ENCODE measurements around the gene LILRB5.
"Not testable (repeated sequence)": the region's sequence is repeated elsewhere in the genome, so short reads cannot be mapped to it uniquely, and the experiment has no call there.

Gene LILRB5

DNA sequence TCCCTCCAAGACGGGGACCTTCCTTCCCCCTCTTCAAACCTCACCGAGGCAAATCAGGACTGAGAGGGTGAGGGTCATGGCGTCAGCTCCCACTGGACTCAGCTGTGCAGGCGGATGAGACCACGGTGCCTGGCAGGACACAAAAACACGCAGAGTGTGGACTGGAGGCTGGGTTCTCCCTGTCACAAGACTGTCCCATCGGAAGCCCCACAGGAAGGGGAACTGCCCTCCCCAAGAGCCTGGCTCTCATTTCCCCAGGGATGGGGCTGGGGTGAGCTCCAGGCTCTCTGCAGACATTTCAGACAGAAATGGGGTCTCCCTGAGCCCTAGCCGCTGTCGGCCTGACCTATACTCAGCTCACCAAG is at the start of gene LILRB5:
LILRB5 (minus strand) TSS at position 158 of the 365 bp plus-strand sequence; CDS start at position 78, 80 bp downstream.
- no peak for DNase-seq (ENCODE audit: low spot score)

DNA sequence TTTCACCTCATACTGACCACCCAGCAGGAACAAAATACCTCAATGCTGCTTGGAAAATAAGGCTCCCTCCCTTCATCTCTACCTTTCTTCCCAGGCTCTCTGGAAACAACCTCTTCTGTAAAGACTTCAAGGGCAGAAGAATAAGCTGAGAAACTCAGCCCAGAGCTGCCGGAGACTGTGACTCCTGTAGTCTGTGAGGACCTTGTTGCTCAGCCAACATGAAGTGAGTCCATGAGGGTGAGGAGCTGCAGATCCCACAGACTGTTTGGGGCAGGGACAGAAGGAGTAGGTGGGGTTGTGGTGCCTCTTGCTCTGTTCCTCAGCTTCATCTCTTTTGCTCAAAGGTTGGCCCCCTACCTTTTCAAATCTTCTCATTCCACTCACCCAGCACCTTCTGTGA is 48.1 kb upstream of the LILRB5 start:
- DNase-seq (ENCODE audit: low spot score): no peak

DNA sequence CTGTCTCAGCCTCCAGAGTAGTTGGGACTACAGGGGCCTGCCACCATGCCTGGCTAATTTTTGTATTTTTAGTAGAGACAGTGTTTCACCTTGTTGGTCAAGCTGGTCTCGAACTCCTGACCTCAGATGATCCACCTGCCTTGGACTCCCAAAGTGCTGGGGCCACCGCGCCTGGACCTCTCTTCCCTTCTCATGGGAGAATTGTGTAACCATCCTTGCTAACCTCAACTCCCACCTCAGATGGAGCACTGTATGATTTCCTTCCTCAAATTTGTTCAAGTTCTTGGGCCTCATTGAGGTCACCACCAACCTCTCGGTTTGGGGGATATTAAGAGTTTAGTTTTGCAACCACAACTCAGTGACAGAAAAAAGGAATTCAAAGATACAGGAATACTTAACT is 45.2 kb upstream of the LILRB5 start:
- DNase-seq (ENCODE audit: low spot score): no peak

DNA sequence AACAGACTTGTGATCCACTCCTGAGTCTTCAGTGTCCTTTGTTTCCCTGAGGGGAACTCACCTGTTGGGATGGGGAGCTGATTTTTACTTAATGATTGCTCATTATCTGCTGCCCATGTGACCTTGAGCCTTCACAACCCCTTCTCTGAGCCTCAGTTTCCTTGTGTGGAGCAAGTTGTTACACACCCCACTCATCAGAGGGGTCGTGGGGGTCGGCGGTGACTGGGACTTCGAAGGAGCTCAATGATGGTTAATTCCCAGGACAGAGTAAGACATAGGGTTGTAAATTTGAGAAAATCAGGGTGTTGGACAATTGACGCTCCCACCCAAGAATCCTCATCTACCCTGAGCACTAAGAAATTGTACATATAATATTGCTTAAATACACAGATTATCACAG is 42.4 kb upstream of the LILRB5 start:
- DNase-seq (ENCODE audit: low spot score): no peak

DNA sequence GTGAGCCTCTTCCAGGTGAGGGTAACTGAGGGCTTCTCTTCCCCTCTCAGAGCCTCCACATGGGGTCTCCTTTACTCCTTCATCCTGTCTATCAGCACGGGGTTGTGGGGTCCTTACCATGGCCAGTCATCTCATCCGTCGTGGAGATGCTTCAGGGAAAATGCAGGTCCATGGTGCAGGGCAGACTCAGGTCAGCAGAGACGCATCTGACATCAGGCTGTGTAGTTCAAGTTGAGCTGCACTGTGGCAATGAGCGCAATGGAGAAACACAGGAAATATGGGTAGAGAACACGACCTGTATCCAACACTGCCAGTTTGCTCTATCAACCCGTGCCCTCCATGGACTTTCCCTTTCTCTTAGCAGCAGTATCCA is 42.0 kb upstream of the LILRB5 start:
- DNase-seq (ENCODE audit: low spot score): no peak

DNA sequence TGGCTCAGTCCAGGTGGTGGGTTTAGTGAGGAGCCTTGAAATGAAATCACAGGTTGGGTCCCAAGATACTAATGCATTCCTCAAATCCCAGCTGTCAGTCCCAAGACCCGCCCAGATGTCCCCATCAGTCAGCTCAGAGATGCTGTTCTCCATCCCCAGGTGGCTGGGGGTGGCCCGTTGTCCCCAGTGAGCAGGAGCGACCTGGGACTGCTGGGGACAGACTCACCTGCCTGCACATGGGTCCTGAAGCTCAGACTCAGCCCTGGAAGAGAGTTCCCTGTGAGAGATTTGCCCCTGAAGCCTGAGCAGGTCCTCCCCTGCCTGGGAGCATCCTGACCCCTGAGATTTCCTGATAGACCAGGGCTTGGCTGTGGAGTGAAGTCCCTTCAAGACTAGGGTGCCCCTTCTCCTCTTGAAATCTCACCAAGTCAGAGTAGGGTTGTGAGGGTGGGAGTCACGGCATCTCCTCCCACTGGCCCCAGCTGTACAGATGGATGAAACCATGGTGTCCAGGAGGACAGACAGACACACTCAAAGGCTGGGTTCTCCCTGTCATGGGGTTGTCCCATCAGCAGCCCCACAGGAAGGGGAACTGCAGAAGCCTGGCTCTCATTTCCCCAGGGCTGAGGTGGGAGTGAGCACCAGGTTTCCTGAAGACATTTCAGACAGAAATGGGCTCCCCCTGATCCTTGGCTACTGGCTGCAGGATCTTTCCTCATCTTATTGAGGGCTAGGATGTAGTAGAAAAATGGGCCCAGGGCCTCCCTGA is 41.5 kb upstream of the LILRB5 start:
- no peak for DNase-seq (ENCODE audit: low spot score)

DNA sequence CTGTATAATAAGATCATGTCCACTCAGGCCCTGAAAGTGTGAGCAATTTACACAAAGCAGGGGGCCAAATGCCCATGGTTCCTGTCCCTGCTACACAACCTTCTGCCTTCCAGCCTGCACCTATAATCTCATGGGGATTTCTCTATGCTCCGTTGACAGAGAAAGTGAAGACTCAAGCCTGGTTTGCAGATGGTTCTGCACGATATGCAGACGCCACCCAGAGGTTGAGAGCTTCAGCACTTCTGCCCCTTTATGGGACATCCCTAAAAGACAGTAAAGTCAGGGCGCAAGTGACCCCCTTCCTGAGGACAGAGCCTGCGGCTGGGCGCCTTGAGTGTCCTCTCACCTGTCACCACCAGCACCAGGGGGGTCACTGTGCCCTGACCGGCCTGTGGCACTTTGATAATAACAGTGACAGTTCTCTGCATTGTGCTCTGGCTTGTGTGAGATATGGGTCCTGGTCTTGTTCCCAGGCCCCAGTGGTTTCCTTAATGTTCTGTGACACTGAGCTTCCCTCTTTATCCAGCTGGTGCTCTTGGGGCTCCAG is 40.8 kb upstream of the LILRB5 start:
- peak; percentile 3 for DNase-seq (ENCODE audit: low spot score)

DNA sequence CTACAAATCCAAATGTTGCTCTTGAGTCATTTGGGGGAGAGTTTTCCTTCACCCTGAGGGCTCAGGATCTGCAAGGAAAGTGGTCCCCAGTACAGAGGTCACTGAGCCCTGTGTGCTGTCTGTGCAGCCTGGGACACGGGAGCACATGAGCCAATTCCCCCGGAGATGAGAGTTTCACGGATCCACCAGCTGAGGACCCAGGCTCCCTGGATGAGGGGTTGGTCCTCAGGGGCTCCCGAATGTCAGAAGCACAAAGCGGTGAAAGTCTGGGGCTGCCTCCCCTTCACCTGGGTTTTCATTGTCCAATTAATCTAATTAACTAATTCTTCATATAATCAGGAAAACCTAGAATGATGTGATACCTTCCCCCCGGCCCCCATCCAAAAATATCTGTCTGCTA is 37.5 kb upstream of the LILRB5 start:
- DNase-seq (ENCODE audit: low spot score): no peak

DNA sequence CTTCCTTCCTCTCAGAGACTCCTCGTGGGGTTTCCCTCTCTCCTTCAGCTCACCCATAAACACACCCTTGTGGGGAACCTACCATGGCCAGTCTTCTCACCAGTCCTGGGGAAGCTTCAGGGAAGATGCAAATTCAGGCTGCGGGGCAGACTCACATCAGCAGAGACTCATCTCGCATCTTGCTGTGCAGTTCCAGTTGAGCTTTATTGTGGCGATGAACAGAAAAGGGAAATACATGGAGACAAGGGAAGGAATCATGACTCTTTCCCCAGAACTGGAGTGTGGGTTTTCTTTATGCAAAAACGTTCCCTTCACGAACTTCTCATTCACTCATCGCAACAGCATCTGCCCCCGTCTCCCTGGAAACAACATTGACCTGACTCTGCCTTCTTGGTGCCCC is 32.1 kb upstream of the LILRB5 start:
- not testable (repeated sequence) for DNase-seq (ENCODE audit: low spot score)

DNA sequence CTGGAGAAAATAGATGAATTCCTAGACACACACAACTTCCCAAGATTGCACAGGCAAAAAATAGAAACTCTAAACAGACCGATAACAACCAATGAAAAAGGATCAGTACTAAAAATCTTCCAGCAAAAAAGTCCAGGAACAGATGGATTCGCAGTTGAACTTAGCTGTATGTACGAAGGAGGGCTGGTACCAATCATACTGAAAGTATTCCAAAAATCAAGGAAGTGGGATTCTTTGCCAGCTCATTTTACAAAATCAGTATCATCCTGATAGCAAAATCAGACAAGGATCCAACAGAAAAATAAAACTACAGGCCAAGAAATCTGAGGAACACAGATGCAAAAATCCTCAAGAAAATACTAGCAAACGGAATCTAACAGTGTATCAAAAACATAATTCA is 30.4 kb upstream of the LILRB5 start:
- DNase-seq (ENCODE audit: low spot score): no peak

DNA sequence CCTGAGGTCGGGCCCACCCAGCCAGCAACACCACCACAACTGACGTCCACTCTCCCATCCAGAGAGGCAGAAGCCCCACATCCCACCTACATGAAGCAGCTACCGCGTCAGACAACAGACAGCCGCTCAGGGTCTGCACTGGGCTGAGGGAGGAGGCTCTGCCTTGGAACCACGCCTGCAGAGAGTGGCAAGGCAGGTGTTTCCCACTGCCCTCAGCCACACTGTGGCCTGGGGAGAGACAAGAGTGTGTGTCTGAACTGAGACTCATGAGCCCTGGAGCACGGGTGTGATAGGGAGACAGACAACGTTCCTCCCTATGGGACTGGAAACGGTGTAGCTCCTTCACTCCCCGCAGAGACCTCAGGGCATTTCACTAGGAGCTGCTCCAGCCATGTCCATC is 29.2 kb upstream of the LILRB5 start:
- DNase-seq (ENCODE audit: low spot score): not testable (repeated sequence)

DNA sequence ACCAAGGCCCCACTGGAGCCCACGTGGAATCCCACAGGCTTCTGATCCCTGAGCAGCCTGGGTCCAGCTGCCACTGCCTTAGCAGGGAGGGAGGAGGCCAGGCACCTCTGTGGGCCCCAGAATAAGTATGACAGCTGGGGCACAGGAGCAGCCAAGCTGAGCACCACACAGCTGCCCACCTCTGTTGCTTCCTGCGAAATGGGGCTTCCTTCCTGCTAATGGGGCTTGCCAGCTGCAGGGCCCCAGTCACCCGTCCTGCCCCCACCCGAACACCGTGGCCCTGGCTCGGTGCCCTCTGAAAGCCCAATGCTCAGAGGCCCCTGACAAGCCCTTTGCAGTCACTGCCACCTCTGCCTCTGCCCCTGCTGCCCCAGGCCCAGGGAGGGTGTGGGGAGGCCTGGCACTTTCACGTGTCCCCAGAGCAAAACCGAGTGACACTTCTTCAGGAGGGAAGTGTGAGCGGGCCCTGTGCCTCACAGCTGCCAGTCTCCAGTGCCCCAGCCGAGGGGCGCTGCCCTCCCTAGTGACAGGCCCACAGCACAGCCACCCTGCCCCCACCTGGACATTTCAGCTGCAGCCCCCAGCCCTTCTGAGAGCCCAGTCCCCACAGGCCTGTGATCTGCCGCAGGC is 28.5 kb upstream of the LILRB5 start:
- not testable (repeated sequence) for DNase-seq (ENCODE audit: low spot score)

DNA sequence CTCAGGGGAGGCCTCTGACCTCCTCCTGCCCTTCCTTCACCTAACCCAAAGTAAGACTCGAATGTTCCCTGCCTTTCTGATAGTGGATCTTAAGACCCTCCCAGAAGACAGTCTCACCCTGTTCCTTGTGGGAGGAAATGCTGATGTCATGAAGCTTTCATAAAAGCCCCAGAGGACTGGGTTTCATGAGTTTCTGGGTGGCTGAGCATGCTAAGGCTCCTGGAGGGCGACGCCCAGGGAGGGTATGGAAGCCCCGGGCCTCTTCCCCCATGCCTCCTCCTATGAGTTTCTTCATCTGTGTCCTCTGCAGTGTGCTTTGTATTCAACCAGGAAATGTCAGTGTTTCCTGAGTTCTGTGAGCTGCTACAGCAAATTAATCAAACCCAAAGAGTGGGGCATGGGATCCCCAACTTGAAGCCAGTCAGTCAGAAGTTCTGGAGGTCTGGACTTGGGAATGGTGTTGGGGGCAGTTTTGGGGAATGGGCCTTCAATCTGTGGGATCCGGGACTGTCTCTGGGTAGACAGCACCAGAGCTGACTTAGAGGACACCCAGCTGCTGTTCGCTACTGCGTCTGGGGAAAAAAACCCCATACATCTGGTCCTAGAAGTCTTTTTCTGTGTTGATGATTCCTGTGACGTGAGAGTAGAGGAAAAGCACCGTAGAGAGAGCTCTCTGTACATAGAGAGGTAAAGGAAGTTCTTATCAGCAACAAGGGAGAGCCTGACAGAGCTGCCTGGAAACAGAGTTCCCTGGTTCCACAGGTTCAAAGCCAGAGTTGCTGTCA is 25.8 kb upstream of the LILRB5 start:
- DNase-seq (ENCODE audit: low spot score): no peak

DNA sequence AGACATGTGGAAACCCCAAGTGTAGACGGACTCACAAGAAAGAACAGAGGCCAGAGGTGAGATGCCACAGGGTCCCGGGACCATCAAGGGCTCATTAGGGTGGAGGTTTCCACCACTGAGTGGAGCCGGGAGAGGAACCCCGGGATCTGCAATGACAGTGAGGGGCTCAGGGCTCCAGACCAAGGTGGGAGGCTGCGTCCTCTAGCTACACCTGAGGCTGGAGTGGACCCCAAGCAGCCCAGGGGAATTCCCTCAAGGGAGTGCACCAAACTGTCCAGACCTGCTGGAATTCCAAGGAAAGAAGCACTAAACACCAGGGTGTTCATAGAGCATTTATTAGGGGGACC is 24.6 kb upstream of the LILRB5 start:
- not testable (repeated sequence) for DNase-seq (ENCODE audit: low spot score)

DNA sequence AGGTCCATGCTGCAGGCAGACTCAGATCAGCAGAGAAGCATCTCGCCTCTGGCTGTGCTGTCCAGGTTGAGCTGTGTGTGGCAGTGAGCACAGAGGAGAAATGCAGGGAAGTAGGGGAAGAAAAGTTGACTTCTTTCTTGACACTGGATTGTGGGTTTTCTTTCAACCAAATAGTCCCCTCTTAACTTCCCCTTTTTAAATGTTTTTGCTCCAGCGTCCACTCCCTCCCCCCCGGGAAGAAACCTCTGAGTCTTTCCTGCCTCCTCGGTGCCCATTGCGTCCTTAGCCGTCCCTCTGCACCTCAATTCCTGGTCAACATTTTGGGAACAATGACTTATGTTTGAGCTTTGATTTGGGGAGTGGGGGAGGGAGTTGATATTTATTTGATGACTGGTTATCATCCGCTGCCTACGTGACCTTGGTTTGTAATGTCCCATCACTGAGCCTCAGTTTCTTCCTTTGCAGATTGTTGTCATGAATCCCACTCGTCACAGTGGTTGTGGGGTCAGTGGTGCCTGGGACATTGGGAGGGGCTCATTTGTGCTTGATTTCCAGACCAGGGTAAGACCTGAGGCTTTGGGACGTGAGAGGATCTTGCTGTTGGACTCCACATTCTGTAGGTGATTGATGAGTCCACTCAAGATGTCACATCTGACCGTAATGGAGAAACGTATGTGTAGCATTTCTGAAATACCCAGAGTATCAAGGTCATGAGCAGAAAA is 24.1 kb upstream of the LILRB5 start, which contains the start of gene LILRB2:
LILRB2 (minus strand) TSS at position 104 of the 722 bp plus-strand sequence. CDS start 614 bp downstream, outside the sequence.
- no peak for DNase-seq (ENCODE audit: low spot score)

DNA sequence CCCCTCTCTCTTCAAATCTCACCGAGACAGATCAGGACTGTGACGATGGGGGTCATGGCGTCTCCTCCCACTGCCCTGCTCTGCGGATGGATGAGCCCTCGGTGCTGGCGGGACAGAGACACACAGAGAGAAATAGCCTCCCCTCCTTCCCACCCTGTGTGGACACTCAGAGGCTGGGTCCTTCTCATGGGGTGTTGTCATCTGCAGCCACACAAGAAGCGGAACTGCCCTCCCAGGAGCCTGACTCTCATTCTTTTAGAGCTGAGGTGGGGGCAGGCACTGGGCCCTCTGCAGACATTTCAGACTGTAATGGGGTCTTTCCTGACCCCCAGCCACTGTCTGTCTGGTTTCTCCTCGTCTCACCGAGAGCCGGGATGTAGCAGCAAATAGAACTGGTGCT is 23.4 kb upstream of the LILRB5 start:
- not testable (repeated sequence) for DNase-seq (ENCODE audit: low spot score)

DNA sequence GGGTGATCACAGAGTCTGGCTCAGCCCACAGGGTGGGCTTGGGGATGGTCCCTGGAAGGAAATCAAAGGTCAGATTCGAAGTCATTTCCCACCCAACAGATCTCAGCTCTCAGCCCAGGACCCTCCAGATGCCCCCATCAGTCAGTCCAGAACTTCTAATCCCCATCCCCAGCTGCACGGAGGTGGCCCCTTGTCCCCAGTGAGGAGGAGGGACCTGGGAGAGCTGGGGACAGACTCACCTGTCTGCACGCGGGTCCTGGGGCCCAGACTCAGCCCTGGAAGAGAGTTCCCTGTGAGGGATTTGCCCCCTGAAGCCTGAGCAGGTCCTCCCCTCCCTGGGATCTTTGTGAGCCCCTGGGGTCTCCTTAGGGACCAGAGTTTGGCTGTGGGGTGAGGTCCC is 23.0 kb upstream of the LILRB5 start:
- not testable (repeated sequence) for DNase-seq (ENCODE audit: low spot score)

DNA sequence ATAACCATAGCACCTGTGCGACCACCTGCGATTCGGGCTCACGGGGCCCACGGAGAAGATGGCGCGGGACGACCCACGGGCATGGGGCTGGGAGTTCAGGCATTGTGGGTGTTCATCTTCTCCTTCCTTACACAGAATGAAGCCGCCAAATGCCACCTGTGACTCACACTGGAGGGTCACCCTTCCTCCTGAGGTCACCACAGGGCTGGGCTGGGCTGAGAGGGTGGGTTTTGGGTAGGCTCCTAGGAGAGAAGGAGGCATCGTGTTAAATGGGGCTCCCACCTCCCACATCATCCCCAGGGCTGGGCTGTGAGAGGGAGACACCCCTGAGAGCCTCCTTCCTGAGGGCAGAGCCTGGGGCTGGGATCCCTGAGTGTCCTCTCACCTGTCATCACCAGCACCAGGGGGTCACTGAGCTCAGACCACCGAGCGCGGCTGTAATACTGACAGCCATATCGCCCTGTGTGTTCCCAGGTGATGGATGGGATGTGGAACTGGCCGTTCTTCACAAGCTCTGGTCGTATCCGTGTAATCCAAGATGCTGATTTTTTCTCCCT is 22.4 kb upstream of the LILRB5 start:
- DNase-seq (ENCODE audit: low spot score): no peak

DNA sequence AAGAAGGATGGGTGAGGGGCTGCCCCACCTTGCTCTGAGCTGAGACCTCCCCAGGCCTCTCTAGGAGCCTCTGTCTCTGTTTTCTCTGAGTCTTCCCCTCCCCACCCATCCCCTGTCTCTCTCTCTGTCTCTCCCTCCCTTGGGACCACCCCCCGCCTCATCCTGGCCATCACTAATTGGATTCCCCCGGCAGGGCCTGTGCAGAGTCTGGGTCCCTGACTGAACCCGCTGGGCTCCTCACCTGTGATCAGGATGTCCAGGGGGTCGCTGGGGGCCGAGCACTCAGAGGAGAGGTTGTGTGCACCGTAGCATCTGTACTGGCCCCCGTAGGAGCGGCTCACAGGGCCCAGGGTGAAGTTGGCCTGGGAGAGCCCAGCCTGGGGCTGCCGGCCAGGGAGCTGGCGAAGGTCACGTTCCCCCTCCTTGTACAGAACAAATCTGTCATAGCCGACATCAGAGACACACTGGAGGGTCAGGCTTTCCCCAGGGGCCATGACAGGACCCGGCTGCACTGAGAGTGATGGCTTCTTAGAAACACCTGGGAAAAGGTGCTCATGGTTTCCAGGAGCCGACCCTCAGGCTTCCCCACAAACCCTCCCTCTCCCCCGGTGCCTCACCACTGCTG is 21.6 kb upstream of the LILRB5 start:
- not testable (repeated sequence) for DNase-seq (ENCODE audit: low spot score)

DNA sequence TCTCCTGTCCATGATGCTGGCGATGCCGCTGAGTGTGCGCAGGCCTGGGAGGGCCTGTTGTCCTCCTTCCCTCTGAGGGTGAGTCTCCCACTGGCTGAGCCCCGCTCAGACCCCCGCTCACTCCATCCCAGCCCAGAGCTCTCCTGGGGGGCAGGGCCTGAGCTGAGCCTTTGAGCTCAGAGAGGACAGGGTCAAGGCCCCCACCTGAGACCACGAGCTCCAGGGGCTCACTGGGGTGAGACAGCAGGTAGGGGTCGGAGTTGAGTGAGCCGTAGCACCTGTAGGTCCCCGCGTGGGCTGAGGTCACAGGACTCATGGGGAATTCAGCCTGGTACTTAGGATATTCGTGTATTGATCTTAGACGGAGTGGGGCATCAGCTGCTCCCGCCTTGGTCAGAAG is 21.0 kb upstream of the LILRB5 start:
- DNase-seq (ENCODE audit: low spot score): not testable (repeated sequence)

DNA sequence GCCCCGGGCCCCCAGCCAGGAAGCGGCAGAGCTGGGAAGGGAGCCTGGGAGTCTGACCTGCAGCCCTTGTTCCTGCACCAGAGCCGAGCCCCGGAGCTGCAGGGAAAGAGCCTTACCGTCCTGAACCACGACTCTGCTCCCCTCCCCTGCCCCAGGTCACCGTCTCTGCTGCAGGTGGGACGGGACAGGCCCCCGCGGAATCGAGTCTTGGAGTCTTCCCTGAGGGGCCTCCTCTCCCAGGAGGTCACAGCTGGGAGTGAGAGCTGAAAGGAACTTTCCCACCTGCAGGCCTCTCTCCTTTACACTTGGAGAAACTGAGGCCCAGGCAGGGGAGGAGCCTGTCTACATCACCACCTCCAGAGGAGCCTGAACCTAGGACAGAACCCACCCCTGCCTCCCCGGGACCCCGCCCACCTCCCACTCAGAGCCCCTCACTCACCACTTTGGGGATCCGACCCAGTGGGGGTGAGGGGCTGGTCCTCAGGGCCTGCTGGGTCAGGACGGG is 20.1 kb upstream of the LILRB5 start:
- not testable (repeated sequence) for DNase-seq (ENCODE audit: low spot score)
